ENCODE data around the gene STK17A. TPM values are rescaled to one million over a fixed set of nuclear protein-coding genes. Genes with fewer than 3 reads are reported as not detected.
"Not testable (repeated sequence)": the region's sequence is repeated elsewhere in the genome, so short reads cannot be mapped to it uniquely, and the experiment has no call there.

Gene STK17A
- total RNA-seq, 2 donors from 2014 or later, result 49.2 to 56.4 TPM

- DNase-seq (no peak), ATAC-seq (replicated peaks in 1 of 2) (no peak)
- Mint-ChIP-seq H3K4me3 (no peak overlapping the region), H3K27me3 (ENCODE audit: low read depth) (no peaks in the 10 kb centered on the region), H3K27ac (peak overlapping the region; percentile 36), H3K4me1 (ENCODE audit: low read depth) (peaks cover 57% of the 10 kb centered on the region), H3K9me3 (no peaks in the 10 kb centered on the region), H3K36me3 (ENCODE audit: insufficient read depth in 2 of 2) (peaks cover 10 to 25% of the 10 kb centered on the region in 2 donors)
These were observed 32.7 kb downstream of the STK17A start for GRCh38 chr7:43615558-43616145.

DNA sequence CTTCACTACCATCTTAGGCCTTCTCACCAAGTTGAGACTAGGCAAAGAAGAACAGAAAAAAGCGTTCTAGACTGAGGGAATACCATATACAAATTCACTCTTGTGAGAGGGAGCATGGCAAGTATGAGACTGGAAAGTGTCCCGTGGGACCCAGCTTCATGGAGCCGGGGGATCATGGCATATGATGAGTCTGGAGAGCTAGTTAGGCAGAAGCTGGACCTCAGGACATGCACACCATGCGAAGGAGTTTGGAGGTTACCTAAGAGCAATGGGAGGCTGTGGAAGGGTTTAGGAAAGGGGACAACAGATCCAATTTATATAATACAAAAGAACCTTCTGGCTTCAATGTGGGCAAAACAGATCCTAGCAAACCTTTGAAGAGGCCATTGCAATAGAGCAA lies 34.1 kb downstream of the STK17A start:
- Mint-ChIP-seq H3K4me3 (no peak overlapping the region), H3K9me3 (no peaks in the 10 kb centered on the region), H3K27ac (no peak overlapping the region), H3K4me1 (ENCODE audit: low read depth) (peaks cover 53% of the 10 kb centered on the region), H3K36me3 (ENCODE audit: insufficient read depth in 2 of 2) (peaks cover 10 to 25% of the 10 kb centered on the region in 2 donors), H3K27me3 (ENCODE audit: low read depth) (no peaks in the 10 kb centered on the region)
- no peak for DNase-seq
- ATAC-seq (replicated peaks in 1 of 2), result no peak

- Mint-ChIP-seq H3K27ac (no peak overlapping the region), H3K9me3 (no peaks in the 10 kb centered on the region), H3K36me3 (ENCODE audit: insufficient read depth in 2 of 2) (peaks cover 8 to 34% of the 10 kb centered on the region in 2 donors), H3K27me3 (ENCODE audit: low read depth) (no peaks in the 10 kb centered on the region), H3K4me3 (no peak overlapping the region), H3K4me1 (ENCODE audit: low read depth) (peaks cover 53% of the 10 kb centered on the region)
- ATAC-seq (replicated peaks in 1 of 2) (no peak), DNase-seq (no peak)
These were observed 35.2 kb downstream of the STK17A start for GRCh38 chr7:43618073-43618472.

GRCh38 chr7:43619213-43620012 lies 36.5 kb downstream of the STK17A start:
- Mint-ChIP-seq H3K27ac (no peak overlapping the region), H3K4me1 (ENCODE audit: low read depth) (peaks cover 54% of the 10 kb centered on the region), H3K9me3 (no peaks in the 10 kb centered on the region), H3K4me3 (no peak overlapping the region), H3K36me3 (ENCODE audit: insufficient read depth in 2 of 2) (peaks cover 6 to 34% of the 10 kb centered on the region in 2 donors), H3K27me3 (ENCODE audit: low read depth) (no peaks in the 10 kb centered on the region)
- no peak for ATAC-seq (replicated peaks in 1 of 2)
- DNase-seq, result no peak

GRCh38 chr7:43621729-43622448 lies 39.0 kb downstream of the STK17A start:
- no peaks in the 10 kb centered on the region for H3K9me3 Mint-ChIP-seq
- ATAC-seq (replicated peaks in 1 of 2) (peak; percentile 66 to 72), DNase-seq (no peak)
- peaks cover 58% of the 10 kb centered on the region for H3K4me1 Mint-ChIP-seq (ENCODE audit: low read depth)
- peak overlapping the region; percentile 68 for H3K27ac Mint-ChIP-seq
- H3K27me3 Mint-ChIP-seq (ENCODE audit: low read depth), result no peaks in the 10 kb centered on the region
- H3K36me3 Mint-ChIP-seq (ENCODE audit: insufficient read depth in 2 of 2), result peaks cover 5 to 36% of the 10 kb centered on the region in 2 donors
- H3K4me3 Mint-ChIP-seq, result peak overlapping the region; percentile 68 to 75

- DNase-seq (no peak), ATAC-seq (replicated peaks in 1 of 2) (no peak)
- Mint-ChIP-seq H3K4me3 (peak overlapping the region in 1 of 2 donors; percentile 25), H3K4me1 (ENCODE audit: low read depth) (peaks cover 80% of the 10 kb centered on the region), H3K27me3 (ENCODE audit: low read depth) (no peaks in the 10 kb centered on the region), H3K9me3 (no peaks in the 10 kb centered on the region), H3K36me3 (ENCODE audit: insufficient read depth in 2 of 2) (peaks cover 8 to 45% of the 10 kb centered on the region in 2 donors), H3K27ac (peak overlapping the region; percentile 68)
These were observed 41.2 kb downstream of the STK17A start for GRCh38 chr7:43624156-43624555.

DNA sequence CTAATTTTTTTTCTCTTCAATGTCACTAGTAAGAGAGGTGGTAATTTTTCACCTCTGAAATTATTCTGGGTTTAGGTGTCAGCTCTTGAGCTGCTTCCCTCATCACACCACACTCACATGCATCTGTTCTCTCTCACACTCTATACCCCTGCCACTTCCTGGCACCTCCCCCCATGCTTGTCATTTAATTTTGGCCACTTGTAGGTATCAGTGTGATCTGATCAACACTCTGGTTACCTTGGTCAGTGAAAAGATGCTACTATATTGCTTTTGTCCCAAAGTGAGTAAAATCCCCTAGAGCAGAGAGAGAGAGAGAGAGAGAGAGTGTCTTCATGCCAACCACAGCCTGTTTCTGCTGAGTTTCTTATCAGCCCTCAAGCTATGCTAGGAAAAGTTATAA lies 42.5 kb downstream of the STK17A start:
- Mint-ChIP-seq H3K27ac (peak overlapping the region; percentile 61), H3K4me1 (ENCODE audit: low read depth) (peaks cover 89% of the 10 kb centered on the region), H3K4me3 (peak overlapping the region; percentile 25 to 47), H3K9me3 (no peaks in the 10 kb centered on the region), H3K27me3 (ENCODE audit: low read depth) (no peaks in the 10 kb centered on the region), H3K36me3 (ENCODE audit: insufficient read depth in 2 of 2) (peaks cover 8 to 45% of the 10 kb centered on the region in 2 donors)
- DNase-seq (peak; percentile 49 to 55), ATAC-seq (replicated peaks in 1 of 2) (peak; percentile 70 to 77)

- peaks cover 95% of the 10 kb centered on the region for H3K4me1 Mint-ChIP-seq (ENCODE audit: low read depth)
- no peaks in the 10 kb centered on the region for H3K27me3 Mint-ChIP-seq (ENCODE audit: low read depth)
- peaks cover 6 to 44% of the 10 kb centered on the region in 2 donors for H3K36me3 Mint-ChIP-seq (ENCODE audit: insufficient read depth in 2 of 2)
- no peaks in the 10 kb centered on the region for H3K9me3 Mint-ChIP-seq
- DNase-seq, result no peak
- peak; percentile 22 to 27 for ATAC-seq (replicated peaks in 1 of 2)
- peak overlapping the region; percentile 61 for H3K27ac Mint-ChIP-seq
- H3K4me3 Mint-ChIP-seq, result peak overlapping the region; percentile 27 to 59
These were observed 43.1 kb downstream of the STK17A start for GRCh38 chr7:43625980-43626379.

GRCh38 chr7:43626695-43627094 lies 43.8 kb downstream of the STK17A start:
- Mint-ChIP-seq H3K9me3 (no peaks in the 10 kb centered on the region), H3K27me3 (ENCODE audit: low read depth) (no peaks in the 10 kb centered on the region), H3K4me1 (ENCODE audit: low read depth) (peaks cover 96% of the 10 kb centered on the region), H3K36me3 (ENCODE audit: insufficient read depth in 2 of 2) (peaks cover 8 to 46% of the 10 kb centered on the region in 2 donors), H3K27ac (peak overlapping the region; percentile 81), H3K4me3 (peak overlapping the region in 1 of 2 donors; percentile 26)
- ATAC-seq (replicated peaks in 1 of 2) (no peak), DNase-seq (no peak)

- ATAC-seq (replicated peaks in 1 of 2); H3K27me3 Mint-ChIP-seq (ENCODE audit: low read depth); DNase-seq; H3K4me3 Mint-ChIP-seq; H3K9me3 Mint-ChIP-seq: not testable (repeated sequence)
- Mint-ChIP-seq H3K36me3 (ENCODE audit: insufficient read depth in 2 of 2) (peaks cover 13 to 47% of the 10 kb centered on the region in 2 donors), H3K27ac (peak overlapping the region; percentile 90), H3K4me1 (ENCODE audit: low read depth) (peaks cover 96% of the 10 kb centered on the region)
These were observed 44.9 kb downstream of the STK17A start for GRCh38 chr7:43627798-43628197.

DNA sequence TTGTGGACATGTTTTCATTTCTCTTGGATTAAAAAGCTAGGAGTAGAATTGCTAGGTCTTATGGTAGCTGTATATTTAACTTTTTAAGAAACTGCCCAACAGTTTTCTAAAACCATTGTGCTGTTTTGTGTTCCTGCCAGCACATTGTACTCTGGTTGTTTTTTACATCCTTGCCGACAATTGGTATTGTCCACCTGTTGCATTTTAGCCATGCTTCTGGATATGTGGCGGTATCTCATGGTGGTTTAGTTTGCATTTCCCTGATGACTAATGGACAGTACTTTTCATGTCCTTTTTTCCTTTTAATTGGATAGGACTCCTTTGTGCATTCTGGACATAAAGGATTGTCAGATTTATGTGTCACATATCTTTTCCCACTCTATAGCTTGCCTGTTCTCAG lies 45.5 kb downstream of the STK17A start:
- DNase-seq, result no peak
- Mint-ChIP-seq H3K9me3 (no peaks in the 10 kb centered on the region), H3K4me3 (no peak overlapping the region), H3K36me3 (ENCODE audit: insufficient read depth in 2 of 2) (peaks cover 13 to 44% of the 10 kb centered on the region in 2 donors), H3K27me3 (ENCODE audit: low read depth) (no peaks in the 10 kb centered on the region), H3K4me1 (ENCODE audit: low read depth) (peaks cover 96% of the 10 kb centered on the region), H3K27ac (peak overlapping the region; percentile 90)
- no peak for ATAC-seq (replicated peaks in 1 of 2)

DNA sequence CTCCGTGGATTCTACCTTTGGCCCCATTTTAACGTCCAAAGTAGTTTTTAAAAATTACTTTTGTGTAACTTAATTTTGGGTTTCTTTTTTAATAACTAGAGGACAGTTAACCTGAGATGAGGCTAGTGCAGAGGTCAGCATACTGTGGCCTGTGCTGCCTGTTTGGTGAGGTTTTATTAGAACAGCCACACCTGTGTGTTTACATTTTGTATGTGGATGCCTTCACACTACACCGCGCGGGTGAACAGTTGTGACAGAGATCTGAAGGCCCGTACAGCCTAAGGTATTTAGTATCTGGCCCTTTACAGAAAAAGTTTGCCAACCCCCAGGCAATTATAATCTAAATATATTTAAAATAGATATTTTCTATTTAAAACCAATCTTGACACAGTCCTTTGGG lies 46.9 kb downstream of the STK17A start:
- Mint-ChIP-seq H3K4me1 (ENCODE audit: low read depth) (peaks cover 96% of the 10 kb centered on the region), H3K27ac (peak overlapping the region; percentile 90), H3K9me3 (no peaks in the 10 kb centered on the region), H3K36me3 (ENCODE audit: insufficient read depth in 2 of 2) (peaks cover 19 to 43% of the 10 kb centered on the region in 2 donors), H3K4me3 (peak overlapping the region; percentile 20 to 60), H3K27me3 (ENCODE audit: low read depth) (no peaks in the 10 kb centered on the region)
- ATAC-seq (replicated peaks in 1 of 2), result no peak
- DNase-seq, result no peak

- H3K27me3 Mint-ChIP-seq (ENCODE audit: low read depth), result no peaks in the 10 kb centered on the region
- ATAC-seq (replicated peaks in 1 of 2) (no peak), DNase-seq (no peak)
- peaks cover 17 to 42% of the 10 kb centered on the region in 2 donors for H3K36me3 Mint-ChIP-seq (ENCODE audit: insufficient read depth in 2 of 2)
- no peaks in the 10 kb centered on the region for H3K9me3 Mint-ChIP-seq
- H3K4me3 Mint-ChIP-seq, result peak overlapping the region; percentile 31 to 61
- peak overlapping the region; percentile 26 for H3K27ac Mint-ChIP-seq
- peaks cover 92% of the 10 kb centered on the region for H3K4me1 Mint-ChIP-seq (ENCODE audit: low read depth)
These were observed 47.6 kb downstream of the STK17A start for GRCh38 chr7:43630482-43630881.
